Right lobe of liver (tissue), 6 donors: ENCODE results near the gene HOXB5. TPM values are rescaled to one million over a fixed set of nuclear protein-coding genes. Genes with fewer than 3 reads are reported as not detected.
A peak's percentile ranks its signal among the peaks of the same experiment; 100 is the strongest.

Source experiments
- ATAC-seq, 4 donors: fragments of 200-7000 bp; cut with Tn5 transposase; one replicate each; pipeline ENCODE4 v1.9.1; 2020; ENCODE audit warnings: mild to moderate bottlenecking in 4 of 4, moderate library complexity in 4 of 4
- DNase-seq, 3 donors: peaks; one replicate each; pipeline ENCODE4 v3.0.0-alpha.2; 2020
- H3K27ac ChIP-seq, 3 donors: fragments of 200-600 bp; one replicate each; pipeline ENCODE4 v1.8.0; 2022
- H3K27me3 ChIP-seq, 2 donors: fragments of 200-600 bp; one replicate each; pipeline ENCODE4 v1.8.0; 2022
- H3K36me3 ChIP-seq, 4 donors: fragments of 200-600 bp; sonication (generic) in 1 of 4; one replicate each; pipeline versions ENCODE4 v1.5.1 to v1.8.0; 2017 to 2022; ENCODE audit warnings: control low read depth in 1 of 4
- H3K4me1 ChIP-seq, 4 donors: fragments of 200-600 bp; sonication (generic) in 1 of 4; one replicate each; pipeline versions ENCODE4 v1.5.1 to v1.8.0; 2017 to 2022; ENCODE audit warnings: control low read depth in 1 of 4
- H3K4me3 ChIP-seq, 3 donors: fragments of 200-600 bp; one replicate each; pipeline ENCODE4 v1.8.0; 2022
- H3K9me3 ChIP-seq, 4 donors: fragments of 200-600 bp; sonication (generic) in 1 of 4; one replicate each; pipeline versions ENCODE4 v1.5.1 to v1.8.0; 2017 to 2022; ENCODE audit warnings: control low read depth in 1 of 4
- CTCF ChIP-seq, 4 donors: fragments of 200-600 bp in 3 of 4; fragments of 450-650 bp in 1 of 4; IDR thresholded peaks; one replicate each; pipeline versions ENCODE4 v1.5.1 to v1.8.0; 2016 to 2022; ENCODE audit warnings: antibody characterized with exemption in 4 of 4, mild to moderate bottlenecking in 2 of 4
- POLR2A ChIP-seq: fragments of 450-650 bp; IDR thresholded peaks from one replicate; pipeline ENCODE4 v1.6.1; 2017; ENCODE audit warnings: antibody characterized with exemption, mild to moderate bottlenecking
- WGBS: methylation state at CpG from one replicate; pipeline ENCODE4 v1.1.6; 2018; ENCODE audit warnings: low coverage, low lambda C conversion rate; ENCODE audit not compliant: insufficient coverage; ENCODE audit errors: missing lambda C conversion rate; 5-methylcytosine and 5-hydroxymethylcytosine counted together
- intact Hi-C, 2 donors: fragments of 100-400 bp; cut with DNase I; formaldehyde crosslinking; loops; one replicate each; pipeline versions ENCODE4 v1.11.2 to v1.14.1; 2022
- total RNA-seq, 6 experiments: library from RNA; depleted of rRNA in 2 of 6; stranded (reverse); fragments of >200 nt in 2 of 6; fragmentation: NEBNext Ultra II Directional in 3 of 6; extraction: Animal tissue kit (Norgen Biotek cat#: 25700) in 3 of 6; gene quantifications; one replicate each; pipeline versions ENCODE4 v1.1.0 to v1.2.4, GENCODE V29; 2016 to 2023
- donor health status: DM: no; HTN: yes; CAD: no.
- donor health status: DM: no; HTN: no; CAD: no.
- donor health status: DM: no; HTN: no; CAD: no.
- donor health status: DM: no; HTN: yes; CAD: no.
- donor health status: DM: no; HTN: yes; CAD: no.

The HOXB5 gene
- total RNA-seq, 6 experiments from 2014 or later = 0.11 to 0.29 (median 0.19) TPM; not detected in 1

- H3K4me3 ChIP-seq = no peak overlapping the region
- H3K9me3 ChIP-seq = no peaks in the 10 kb centered on the region
- H3K27ac ChIP-seq = peak overlapping the region; percentile 21 to 43 (median 33)
- 9% methylated on average over 18 of the region's 19 CpGs for WGBS
- peak; percentile 14 to 54 (median 48) for ATAC-seq
- TF ChIP-seq POLR2A (no peak), CTCF (IDR thresholded peaks at IDR 0.05) (no peak)
- DNase-seq = no peak
- intact Hi-C loops = no loop called here
- no peaks in the 10 kb centered on the region for H3K36me3 ChIP-seq
- no peaks in the 10 kb centered on the region for H3K4me1 ChIP-seq
- peaks cover 0 to 4% of the 10 kb centered on the region in 2 donors for H3K27me3 ChIP-seq
Observed at GRCh38 chr17:48570325-48571023, 23.1 kb downstream of the HOXB5 start.

GRCh38 chr17:48569674-48570324 is 23.8 kb downstream of the HOXB5 start:
- TF ChIP-seq CTCF (IDR thresholded peaks at IDR 0.05) (no peak), POLR2A (no peak)
- H3K27me3 ChIP-seq = peaks cover 0 to 4% of the 10 kb centered on the region in 2 donors
- WGBS = 17% methylated on average over 6 of the region's 6 CpGs
- peak overlapping the region in 1 of 3 donors; percentile 42 for H3K27ac ChIP-seq
- DNase-seq (no peak), ATAC-seq (no peak)
- no peaks in the 10 kb centered on the region for H3K4me1 ChIP-seq
- no peak overlapping the region for H3K4me3 ChIP-seq
- no peaks in the 10 kb centered on the region for H3K36me3 ChIP-seq
- intact Hi-C loops = no loop called here
- no peaks in the 10 kb centered on the region for H3K9me3 ChIP-seq

DNA sequence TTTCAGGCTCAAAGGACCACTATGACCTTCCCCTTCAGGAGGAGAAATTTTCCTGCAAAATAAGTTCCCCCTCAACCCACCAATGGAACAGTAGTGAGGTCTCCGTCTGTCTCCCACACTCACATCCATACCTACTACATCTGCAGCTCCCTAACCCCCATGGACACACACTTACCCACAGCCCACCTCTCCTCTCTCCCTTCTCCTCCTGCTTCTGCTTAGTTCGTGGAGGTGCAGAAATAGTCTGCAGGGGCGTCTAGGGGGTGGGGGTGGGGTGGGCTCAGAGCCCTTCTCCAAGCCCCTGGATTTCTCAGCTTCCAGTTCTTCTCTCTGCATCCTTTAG is 24.4 kb downstream of the HOXB5 start:
- ATAC-seq = no peak
- no peak for DNase-seq
- Histone ChIP-seq H3K4me1 (no peaks in the 10 kb centered on the region), H3K36me3 (no peaks in the 10 kb centered on the region), H3K9me3 (no peaks in the 10 kb centered on the region), H3K27me3 (peaks cover 0 to 4% of the 10 kb centered on the region in 2 donors), H3K4me3 (no peak overlapping the region), H3K27ac (peak overlapping the region in 1 of 3 donors; percentile 10)
- WGBS = 12% methylated on average over 3 of the region's 3 CpGs
- no peak for TF ChIP-seq POLR2A
- intact Hi-C loops = no loop called here

- peak overlapping the region in 2 of 3 donors; percentile 10 to 43 for H3K27ac ChIP-seq
- no peaks in the 10 kb centered on the region for H3K9me3 ChIP-seq
- 8% methylated on average over 30 of the region's 33 CpGs for WGBS
- DNase-seq (no peak), ATAC-seq (peak in 2 of 4 donors; percentile 9 to 19)
- TF ChIP-seq POLR2A (no peak), CTCF (IDR thresholded peaks at IDR 0.05) (no peak)
- peaks cover 0 to 4% of the 10 kb centered on the region in 2 donors for H3K27me3 ChIP-seq
- no peaks in the 10 kb centered on the region for H3K36me3 ChIP-seq
- intact Hi-C loops = no loop called here
- H3K4me3 ChIP-seq = no peak overlapping the region
- no peaks in the 10 kb centered on the region for H3K4me1 ChIP-seq
Observed at GRCh38 chr17:48568499-48569239, 24.9 kb downstream of the HOXB5 start.
